HCT116 (cell line): ENCODE measurements around the gene GAK. TPM values are rescaled to one million over a fixed set of nuclear protein-coding genes. Genes with fewer than 3 reads are reported as not detected.
A peak's percentile ranks its signal among the peaks of the same experiment; 100 is the strongest.

ENCODE experiments used
- ATAC-seq: fragments of 200-7000 bp; cut with Tn5 transposase; 2 replicates; pipeline ENCODE4 v1.9.1; 2020; ENCODE audit warnings: mild to moderate bottlenecking, moderate library complexity
- BruUV-seq: library from RNA; stranded (reverse); fragments of 400-500 nt; replicated peaks from 2 replicates; lab custom pipeline; 2021; lab: Mats Ljungman, UMichigan
- CTCF ChIA-PET: fragments of 300-600 bp; sonication (Branson Sonifier 250); formaldehyde crosslinking; loops from one replicate; lab custom pipeline; 2021; ENCODE audit warnings: antibody characterized with exemption; lab: Charles Lee
- POLR2A ChIA-PET: fragments of 300-600, 350-600 bp; sonication (Branson Sonifier 250); formaldehyde crosslinking; loops from one replicate; lab custom pipeline; 2021; ENCODE audit warnings: antibody characterized with exemption; lab: Charles Lee
- RAD21 ChIA-PET, 2 experiments: fragments of 300-600 bp; sonication (Branson Sonifier 250); formaldehyde crosslinking; loops; one replicate each; lab custom pipeline; 2023; ENCODE audit warnings: low total read pairs in 2 of 2; ENCODE audit not compliant: uncharacterized antibody in 2 of 2, unreplicated experiment in 2 of 2, low non-redundant PET in 1 of 2; lab: Charles Lee
- DNase-seq: peaks from one replicate; pipeline ENCODE4 v3.0.0-alpha.2; 2010; ENCODE audit warnings: low read depth, low spot score
- H2AFZ ChIP-seq: fragments of 200-600 bp; shearing (Covaris generic), sonication (generic); 2 replicates; pipeline ENCODE4 v1.6.1; 2017; ENCODE audit warnings: low read depth, mixed run types, mixed read lengths, antibody characterized with exemption, low read length; ENCODE audit not compliant: poor library complexity, severe bottlenecking
- H3K27ac ChIP-seq: 2 replicates; pipeline ENCODE4 v1.5.1; 2012; ENCODE audit warnings: low read depth, low read length
- H3K27me3 ChIP-seq: fragments of 200-600 bp; sonication (generic); 2 replicates; pipeline ENCODE4 v1.6.1; 2016; ENCODE audit warnings: mixed run types, low read length, mixed read lengths; ENCODE audit not compliant: insufficient read depth
- H3K36me3 ChIP-seq, 2 experiments: fragments of 200-500 bp in 1 of 2; fragments of 200-600 bp in 1 of 2; sonication (Bioruptor generic) in 1 of 2; sonication (generic) in 1 of 2; 2 replicates each; pipeline versions ENCODE4 v1.5.1 to v1.6.1; 2014 to 2016; ENCODE audit warnings: low read length in 2 of 2, inconsistent platforms in 1 of 2, mixed read lengths in 1 of 2, mixed run types in 1 of 2; ENCODE audit not compliant: insufficient read depth in 2 of 2, control insufficient read depth in 1 of 2
- H3K4me1 ChIP-seq, 2 experiments: fragments of 200-600 bp in 1 of 2; sonication (generic) in 1 of 2; 2 replicates each; pipeline versions ENCODE4 v1.5.1 to v1.6.1; 2012 to 2017; ENCODE audit warnings: low read length in 2 of 2, inconsistent platforms in 1 of 2, mild to moderate bottlenecking in 1 of 2, mixed read lengths in 1 of 2, mixed run types in 1 of 2, moderate library complexity in 1 of 2; ENCODE audit not compliant: insufficient read depth in 2 of 2, control insufficient read depth in 1 of 2
- H3K4me2 ChIP-seq: fragments of 200-600 bp; sonication (generic); 2 replicates; pipeline ENCODE4 v1.6.1; 2017; ENCODE audit warnings: mixed run types, low read length, mixed read lengths
- H3K4me3 ChIP-seq, 2 experiments: fragments of 200-600 bp in 1 of 2; sonication (generic) in 1 of 2; replicated peaks in 1 of 2; 2 replicates each; pipeline ENCODE4 v1.5.1; 2011 to 2016; ENCODE audit warnings: low read length in 2 of 2, control low read depth in 1 of 2, low read depth in 1 of 2, mild to moderate bottlenecking in 1 of 2, mixed read lengths in 1 of 2, mixed run types in 1 of 2
- H3K79me2 ChIP-seq: fragments of 200-600 bp; sonication (generic); 2 replicates; pipeline ENCODE4 v1.6.1; 2017; ENCODE audit warnings: mild to moderate bottlenecking, mixed run types, low read length, moderate library complexity, mixed read lengths; ENCODE audit not compliant: insufficient read depth
- H3K9ac ChIP-seq: fragments of 200-600 bp; sonication (generic); 2 replicates; pipeline ENCODE4 v1.6.1; 2016; ENCODE audit warnings: low read length, mixed read lengths
- H3K9me2 ChIP-seq: fragments of 200-600 bp; sonication (generic), shearing (Covaris generic); 2 replicates; pipeline ENCODE4 v1.6.1; 2017; ENCODE audit warnings: mixed run types, mild to moderate bottlenecking, moderate library complexity; ENCODE audit not compliant: insufficient read depth
- H3K9me3 ChIP-seq, 2 experiments: fragments of 200-500 bp in 1 of 2; fragments of 200-600 bp in 1 of 2; sonication (Bioruptor generic) in 1 of 2; sonication (generic) in 1 of 2; 2 replicates each; pipeline ENCODE4 v1.6.1; 2014 to 2017; ENCODE audit warnings: low read length in 2 of 2, mixed read lengths in 2 of 2, inconsistent platforms in 1 of 2, low read depth in 1 of 2, mild to moderate bottlenecking in 1 of 2, mixed run types in 1 of 2, moderate library complexity in 1 of 2; ENCODE audit not compliant: control insufficient read depth in 1 of 2, insufficient read depth in 1 of 2
- H4K20me1 ChIP-seq: fragments of 200-600 bp; sonication (generic), shearing (Covaris generic); 2 replicates; pipeline ENCODE4 v1.6.1; 2017; ENCODE audit warnings: mixed run types, mild to moderate bottlenecking, moderate library complexity; ENCODE audit not compliant: insufficient read depth
- EGR1 ChIP-seq: IDR thresholded peaks from 2 replicates; pipeline ENCODE4 v1.6.1; 2012; ENCODE audit warnings: low read depth
- FOSL1 ChIP-seq: IDR thresholded peaks from 2 replicates; pipeline ENCODE4 v1.6.1; 2012; ENCODE audit warnings: low read depth
- RAD21 ChIP-seq: IDR thresholded peaks from 2 replicates; pipeline ENCODE4 v1.6.1; 2012; ENCODE audit warnings: low read depth, mild to moderate bottlenecking
- SIN3A ChIP-seq: IDR thresholded peaks from 2 replicates; pipeline ENCODE4 v1.6.1; 2012; ENCODE audit warnings: low read depth
- ZFX ChIP-seq: fragments of 450-650 bp; IDR thresholded peaks from 2 replicates; pipeline ENCODE4 v1.6.1; 2017
- intact Hi-C: fragments of 100-400 bp; cut with micrococcal nuclease; formaldehyde crosslinking; loops from 2 replicates; pipeline ENCODE4 v1.10.0; 2022
- total RNA-seq: library from RNA; stranded (reverse); gene quantifications from one replicate; pipeline ENCODE4 v1.2.1, GENCODE V29; 2021; ENCODE audit not compliant: unreplicated experiment
- TF ChIP-seq, protein P1 (sequence below), 3 experiments: fragments of 200-600 bp in 1 of 3; sonication (generic) in 1 of 3; IDR thresholded peaks in 2 of 3; conservative IDR thresholded peaks in 1 of 3; 2 replicates each; pipeline ENCODE4 v1.5.1; 2012 to 2017; ENCODE audit warnings: low read depth in 2 of 3, low read length in 2 of 3, antibody characterized with exemption in 1 of 3, borderline replicate concordance in 1 of 3, control low read depth in 1 of 3, mild to moderate bottlenecking in 1 of 3, mixed read lengths in 1 of 3, mixed run types in 1 of 3, moderate library complexity in 1 of 3; ENCODE audit not compliant: insufficient read depth in 1 of 3
- TF ChIP-seq, protein P2 (sequence below): IDR thresholded peaks from 2 replicates; pipeline ENCODE4 v1.6.1; 2012
- TF ChIP-seq, protein P3 (sequence below): IDR thresholded peaks from 2 replicates; pipeline ENCODE4 v1.6.1; 2012
- TF ChIP-seq, protein P4 (sequence below): IDR thresholded peaks from 2 replicates; pipeline ENCODE4 v1.6.1; 2012; ENCODE audit warnings: low read depth

GAK gene
- total RNA-seq, 1 experiment from 2014 or later = 123 TPM

DNA sequence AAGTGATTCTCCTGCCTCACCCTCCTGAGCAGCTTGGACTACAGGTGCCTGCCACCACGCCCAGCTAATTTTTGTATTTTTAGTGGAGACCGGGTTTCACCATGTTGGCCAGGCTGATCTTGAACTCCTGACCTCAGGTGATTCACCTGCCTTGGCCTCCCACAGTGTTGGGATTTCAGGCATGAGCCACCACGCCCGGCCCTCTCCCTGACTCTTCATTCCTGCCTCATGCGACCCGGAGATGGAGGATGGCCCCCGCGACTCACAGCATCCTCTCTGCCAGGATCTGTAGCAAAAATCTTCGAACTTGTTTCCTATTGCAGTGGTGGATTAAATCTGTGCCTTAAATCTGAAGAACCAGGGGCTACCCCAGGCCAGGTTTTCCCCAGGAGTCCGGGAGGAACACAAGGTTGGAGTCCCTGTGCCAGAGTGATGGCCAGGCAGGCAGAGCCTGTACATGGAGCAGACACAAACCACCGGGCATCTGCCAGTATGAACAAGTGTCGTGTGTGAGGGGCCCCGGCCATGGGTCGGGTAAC, 117.7 kb downstream of the GAK start (continued):
- no peak for TF ChIP-seq EGR1
- TF ChIP-seq ZFX = no peak
- TF ChIP-seq, protein P1, sequence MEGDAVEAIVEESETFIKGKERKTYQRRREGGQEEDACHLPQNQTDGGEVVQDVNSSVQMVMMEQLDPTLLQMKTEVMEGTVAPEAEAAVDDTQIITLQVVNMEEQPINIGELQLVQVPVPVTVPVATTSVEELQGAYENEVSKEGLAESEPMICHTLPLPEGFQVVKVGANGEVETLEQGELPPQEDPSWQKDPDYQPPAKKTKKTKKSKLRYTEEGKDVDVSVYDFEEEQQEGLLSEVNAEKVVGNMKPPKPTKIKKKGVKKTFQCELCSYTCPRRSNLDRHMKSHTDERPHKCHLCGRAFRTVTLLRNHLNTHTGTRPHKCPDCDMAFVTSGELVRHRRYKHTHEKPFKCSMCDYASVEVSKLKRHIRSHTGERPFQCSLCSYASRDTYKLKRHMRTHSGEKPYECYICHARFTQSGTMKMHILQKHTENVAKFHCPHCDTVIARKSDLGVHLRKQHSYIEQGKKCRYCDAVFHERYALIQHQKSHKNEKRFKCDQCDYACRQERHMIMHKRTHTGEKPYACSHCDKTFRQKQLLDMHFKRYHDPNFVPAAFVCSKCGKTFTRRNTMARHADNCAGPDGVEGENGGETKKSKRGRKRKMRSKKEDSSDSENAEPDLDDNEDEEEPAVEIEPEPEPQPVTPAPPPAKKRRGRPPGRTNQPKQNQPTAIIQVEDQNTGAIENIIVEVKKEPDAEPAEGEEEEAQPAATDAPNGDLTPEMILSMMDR (IDR thresholded peaks at IDR 0.05 in 2 of 3, conservative IDR thresholded peaks at IDR 0.05 in 1 of 3; ENCODE audit: borderline replicate concordance in 1 of 3, insufficient read depth in 1 of 3, low read depth in 2 of 3, low read length in 2 of 3) = no peak
- TF ChIP-seq FOSL1 = no peak
- TF ChIP-seq SIN3A = no peak

DNA sequence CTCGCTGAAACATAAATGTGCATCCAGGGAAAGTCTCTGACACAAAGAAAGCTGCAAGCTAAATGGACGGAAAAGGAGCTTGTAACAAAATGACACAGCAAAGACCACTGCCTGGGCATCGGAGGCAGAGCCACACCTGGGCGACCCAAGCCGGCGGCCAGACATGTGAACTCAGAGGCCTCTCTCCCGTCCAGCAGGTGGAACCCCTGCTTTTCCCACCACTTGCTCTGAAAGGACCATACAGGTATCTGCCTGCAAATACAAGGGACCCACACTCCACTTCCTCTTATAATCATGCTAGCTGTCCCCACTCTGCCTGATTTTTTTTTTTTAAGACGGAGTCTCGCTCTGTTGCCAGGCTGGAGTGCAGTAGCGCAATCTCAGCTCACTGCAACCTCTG, 118.2 kb downstream of the GAK start:
- Histone ChIP-seq H3K9ac (0 out of 2 replicates have a peak overlapping the region, but pooled peaks have one; percentile 9), H3K4me2 (peak overlapping the region; percentile 48), H3K4me1 (peaks cover 9 to 19% of the 10 kb centered on the region in 2 experiments), H2AFZ (no peak overlapping the region), H3K9me3 (no peaks in the 10 kb centered on the region), H3K36me3 (no peaks in the 10 kb centered on the region), H3K27ac (no peak overlapping the region), H3K27me3 (no peaks in the 10 kb centered on the region), H4K20me1 (no peaks in the 10 kb centered on the region), H3K4me3 (no peak overlapping the region), H3K9me2 (no peaks in the 10 kb centered on the region), H3K79me2 (no peaks in the 10 kb centered on the region)
- ATAC-seq (peak; percentile 69), DNase-seq (no peak)
- TF ChIP-seq, protein P2, sequence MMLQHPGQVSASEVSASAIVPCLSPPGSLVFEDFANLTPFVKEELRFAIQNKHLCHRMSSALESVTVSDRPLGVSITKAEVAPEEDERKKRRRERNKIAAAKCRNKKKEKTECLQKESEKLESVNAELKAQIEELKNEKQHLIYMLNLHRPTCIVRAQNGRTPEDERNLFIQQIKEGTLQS = no peak
- TF ChIP-seq, protein P3, sequence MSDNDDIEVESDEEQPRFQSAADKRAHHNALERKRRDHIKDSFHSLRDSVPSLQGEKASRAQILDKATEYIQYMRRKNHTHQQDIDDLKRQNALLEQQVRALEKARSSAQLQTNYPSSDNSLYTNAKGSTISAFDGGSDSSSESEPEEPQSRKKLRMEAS = no peak
- peak; percentile 59 for TF ChIP-seq RAD21
- TF ChIP-seq, protein P1 (IDR thresholded peaks at IDR 0.05 in 2 of 3, conservative IDR thresholded peaks at IDR 0.05 in 1 of 3; ENCODE audit: borderline replicate concordance in 1 of 3, insufficient read depth in 1 of 3, low read depth in 2 of 3, low read length in 2 of 3) = peak; percentile 16 to 20 (median 18); a peak in 2 of 6 replicates
- TF ChIP-seq, protein P4, sequence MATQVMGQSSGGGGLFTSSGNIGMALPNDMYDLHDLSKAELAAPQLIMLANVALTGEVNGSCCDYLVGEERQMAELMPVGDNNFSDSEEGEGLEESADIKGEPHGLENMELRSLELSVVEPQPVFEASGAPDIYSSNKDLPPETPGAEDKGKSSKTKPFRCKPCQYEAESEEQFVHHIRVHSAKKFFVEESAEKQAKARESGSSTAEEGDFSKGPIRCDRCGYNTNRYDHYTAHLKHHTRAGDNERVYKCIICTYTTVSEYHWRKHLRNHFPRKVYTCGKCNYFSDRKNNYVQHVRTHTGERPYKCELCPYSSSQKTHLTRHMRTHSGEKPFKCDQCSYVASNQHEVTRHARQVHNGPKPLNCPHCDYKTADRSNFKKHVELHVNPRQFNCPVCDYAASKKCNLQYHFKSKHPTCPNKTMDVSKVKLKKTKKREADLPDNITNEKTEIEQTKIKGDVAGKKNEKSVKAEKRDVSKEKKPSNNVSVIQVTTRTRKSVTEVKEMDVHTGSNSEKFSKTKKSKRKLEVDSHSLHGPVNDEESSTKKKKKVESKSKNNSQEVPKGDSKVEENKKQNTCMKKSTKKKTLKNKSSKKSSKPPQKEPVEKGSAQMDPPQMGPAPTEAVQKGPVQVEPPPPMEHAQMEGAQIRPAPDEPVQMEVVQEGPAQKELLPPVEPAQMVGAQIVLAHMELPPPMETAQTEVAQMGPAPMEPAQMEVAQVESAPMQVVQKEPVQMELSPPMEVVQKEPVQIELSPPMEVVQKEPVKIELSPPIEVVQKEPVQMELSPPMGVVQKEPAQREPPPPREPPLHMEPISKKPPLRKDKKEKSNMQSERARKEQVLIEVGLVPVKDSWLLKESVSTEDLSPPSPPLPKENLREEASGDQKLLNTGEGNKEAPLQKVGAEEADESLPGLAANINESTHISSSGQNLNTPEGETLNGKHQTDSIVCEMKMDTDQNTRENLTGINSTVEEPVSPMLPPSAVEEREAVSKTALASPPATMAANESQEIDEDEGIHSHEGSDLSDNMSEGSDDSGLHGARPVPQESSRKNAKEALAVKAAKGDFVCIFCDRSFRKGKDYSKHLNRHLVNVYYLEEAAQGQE = no peak
- no TSS peak for BruUV-seq
- POLR2A ChIA-PET = no interaction called here
- intact Hi-C loops = no loop called here
- RAD21 ChIA-PET = no interaction called here
- CTCF ChIA-PET = no interaction called here
